ENCODE measurements around the gene IRF1. TPM values are rescaled to one million over a fixed set of nuclear protein-coding genes. Genes with fewer than 3 reads are reported as not detected.

Gene IRF1
- total RNA-seq, 1 experiment from 2014 or later: 30.1 TPM

GRCh38 chr5:132433141-132433540 lies 57.4 kb downstream of the IRF1 start:
- Histone ChIP-seq H3K9ac (ENCODE audit: low read length) (no peak overlapping the region), H3K9me2 (ENCODE audit: insufficient read depth) (no peaks in the 10 kb centered on the region), H2AFZ (ENCODE audit: low read depth, low read length, poor library complexity, severe bottlenecking) (no peak overlapping the region), H3K27ac (ENCODE audit: low read depth, low read length) (no peak overlapping the region), H3K4me1 (ENCODE audit: control insufficient read depth in 1 of 2, insufficient read depth in 2 of 2, low read length in 2 of 2) (peaks cover 20 to 37% of the 10 kb centered on the region in 2 experiments), H3K27me3 (ENCODE audit: insufficient read depth, low read length) (no peaks in the 10 kb centered on the region), H3K36me3 (ENCODE audit: control insufficient read depth in 1 of 2, insufficient read depth in 2 of 2, low read length in 2 of 2) (no peaks in the 10 kb centered on the region), H3K4me3 (replicated peaks in 1 of 2; ENCODE audit: low read depth in 1 of 2, low read length in 2 of 2) (no peak overlapping the region), H3K9me3 (ENCODE audit: control insufficient read depth in 1 of 2, insufficient read depth in 1 of 2, low read depth in 1 of 2, low read length in 2 of 2) (no peaks in the 10 kb centered on the region), H3K79me2 (ENCODE audit: insufficient read depth, low read length) (no peaks in the 10 kb centered on the region), H4K20me1 (ENCODE audit: insufficient read depth) (no peaks in the 10 kb centered on the region), H3K4me2 (ENCODE audit: low read length) (no peak overlapping the region)
- TF ChIP-seq MAX (IDR thresholded peaks at IDR 0.05): no peak
- no peak for TF ChIP-seq CTCF (IDR thresholded peaks at IDR 0.05 in 2 of 3, conservative IDR thresholded peaks at IDR 0.05 in 1 of 3; ENCODE audit: borderline replicate concordance in 1 of 3, insufficient read depth in 1 of 3, low read depth in 2 of 3, low read length in 2 of 3)
- no peak for TF ChIP-seq POLR2A (IDR thresholded peaks at IDR 0.05; ENCODE audit: borderline replicate concordance, extremely low read depth, insufficient read depth, insufficient read length)
- no peak for TF ChIP-seq YY1 (IDR thresholded peaks at IDR 0.05; ENCODE audit: extremely low read depth, insufficient replicate concordance, low read depth, low read length)
- no peak for TF ChIP-seq ZNF274 (IDR thresholded peaks at IDR 0.05; ENCODE audit: low read depth, low read length)
- no peak for TF ChIP-seq SIN3A (IDR thresholded peaks at IDR 0.05; ENCODE audit: low read depth)
- no peak for TF ChIP-seq ELF1 (IDR thresholded peaks at IDR 0.05; ENCODE audit: borderline replicate concordance, low read depth)
- TF ChIP-seq EZH2phosphoT487 (IDR thresholded peaks at IDR 0.05; ENCODE audit: borderline replicate concordance): no peak
- no peak for TF ChIP-seq ZFX (IDR thresholded peaks at IDR 0.05)
- TF ChIP-seq SRF (IDR thresholded peaks at IDR 0.05; ENCODE audit: low read depth): no peak
- TF ChIP-seq, protein P1, sequence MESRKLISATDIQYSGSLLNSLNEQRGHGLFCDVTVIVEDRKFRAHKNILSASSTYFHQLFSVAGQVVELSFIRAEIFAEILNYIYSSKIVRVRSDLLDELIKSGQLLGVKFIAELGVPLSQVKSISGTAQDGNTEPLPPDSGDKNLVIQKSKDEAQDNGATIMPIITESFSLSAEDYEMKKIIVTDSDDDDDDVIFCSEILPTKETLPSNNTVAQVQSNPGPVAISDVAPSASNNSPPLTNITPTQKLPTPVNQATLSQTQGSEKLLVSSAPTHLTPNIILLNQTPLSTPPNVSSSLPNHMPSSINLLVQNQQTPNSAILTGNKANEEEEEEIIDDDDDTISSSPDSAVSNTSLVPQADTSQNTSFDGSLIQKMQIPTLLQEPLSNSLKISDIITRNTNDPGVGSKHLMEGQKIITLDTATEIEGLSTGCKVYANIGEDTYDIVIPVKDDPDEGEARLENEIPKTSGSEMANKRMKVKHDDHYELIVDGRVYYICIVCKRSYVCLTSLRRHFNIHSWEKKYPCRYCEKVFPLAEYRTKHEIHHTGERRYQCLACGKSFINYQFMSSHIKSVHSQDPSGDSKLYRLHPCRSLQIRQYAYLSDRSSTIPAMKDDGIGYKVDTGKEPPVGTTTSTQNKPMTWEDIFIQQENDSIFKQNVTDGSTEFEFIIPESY (IDR thresholded peaks at IDR 0.05; ENCODE audit: extremely low read depth, insufficient replicate concordance, low read length): no peak
- TF ChIP-seq EZH2 (IDR thresholded peaks at IDR 0.05): no peak
- no peak for TF ChIP-seq RAD21 (IDR thresholded peaks at IDR 0.05; ENCODE audit: low read depth)
- no peak for TF ChIP-seq REST (IDR thresholded peaks at IDR 0.05; ENCODE audit: low read depth)
- TF ChIP-seq, protein P2, sequence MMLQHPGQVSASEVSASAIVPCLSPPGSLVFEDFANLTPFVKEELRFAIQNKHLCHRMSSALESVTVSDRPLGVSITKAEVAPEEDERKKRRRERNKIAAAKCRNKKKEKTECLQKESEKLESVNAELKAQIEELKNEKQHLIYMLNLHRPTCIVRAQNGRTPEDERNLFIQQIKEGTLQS (IDR thresholded peaks at IDR 0.05): no peak
- TF ChIP-seq JUND (IDR thresholded peaks at IDR 0.05): no peak
- no peak for TF ChIP-seq CBX3 (IDR thresholded peaks at IDR 0.05; ENCODE audit: low read depth)
- no peak for TF ChIP-seq SP1 (IDR thresholded peaks at IDR 0.05; ENCODE audit: low read depth)
- CTCF ChIA-PET: no interaction called here
- ATAC-seq (no peak), DNase-seq (ENCODE audit: low read depth, low spot score) (no peak)
- RAD21 ChIA-PET (ENCODE audit: low non-redundant PET in 1 of 2, low total read pairs in 2 of 2, uncharacterized antibody in 2 of 2, unreplicated experiment in 2 of 2): no interaction called here
- POLR2A ChIA-PET: no interaction called here
- intact Hi-C loops (cut with micrococcal nuclease): no loop called here
- BruUV-seq (replicated peaks): no TSS peak

Data from HCT116 (cell line).